ENCODE results near the gene CHPT1. TPM values are rescaled to one million over a fixed set of nuclear protein-coding genes. Genes with fewer than 3 reads are reported as not detected.

The CHPT1 gene
- total RNA-seq, 1 donor from 2014 or later = 12.7 TPM

- Mint-ChIP-seq H3K27ac (no peak overlapping the region), H3K4me3 (no peak overlapping the region), H3K36me3 (no peaks in the 10 kb centered on the region), H3K27me3 (ENCODE audit: insufficient read depth, low read depth) (peaks cover 2% of the 10 kb centered on the region), H3K9me3 (no peaks in the 10 kb centered on the region), H3K4me1 (no peaks in the 10 kb centered on the region)
- no peak overlapping the region for H2AFZ ChIP-seq (replicated peaks)
- no peak overlapping the region for H3K4me2 ChIP-seq
- TF ChIP-seq EZH2phosphoT487 (IDR thresholded peaks at IDR 0.05) (no peak), CTCF (IDR thresholded peaks at IDR 0.05) (no peak), EZH2 (IDR thresholded peaks at IDR 0.05) (no peak)
- peaks cover 3% of the 10 kb centered on the region for H4K20me1 ChIP-seq (ENCODE audit: low read depth)
- H3K27ac ChIP-seq = no peak overlapping the region
- no peak for DNase-seq (ENCODE audit: low spot score)
- H3F3A ChIP-seq (ENCODE audit: low read depth) = no peaks in the 10 kb centered on the region
- no peak overlapping the region for H3K4me3 ChIP-seq
- no peak overlapping the region for H3K9ac ChIP-seq
- no peaks in the 10 kb centered on the region for H3K9me3 ChIP-seq (ENCODE audit: low read depth)
- H3K79me2 ChIP-seq (ENCODE audit: low read depth) = no peaks in the 10 kb centered on the region
- no peaks in the 10 kb centered on the region for H3K4me1 ChIP-seq
- H3K27me3 ChIP-seq = no peaks in the 10 kb centered on the region
- H3K36me3 ChIP-seq = no peaks in the 10 kb centered on the region
Measured at GRCh38 chr12:101706403-101706802, 9.0 kb downstream of the CHPT1 start.

GRCh38 chr12:101707131-101707782, 9.8 kb downstream of the CHPT1 start:
- DNase-seq (ENCODE audit: low spot score) = no peak
- H3K9ac ChIP-seq = no peak overlapping the region
- no peak overlapping the region for H3K4me2 ChIP-seq
- H3F3A ChIP-seq (ENCODE audit: low read depth) = no peaks in the 10 kb centered on the region
- H3K79me2 ChIP-seq (ENCODE audit: low read depth) = no peaks in the 10 kb centered on the region
- Mint-ChIP-seq H3K27ac (no peak overlapping the region), H3K4me1 (peaks cover 1% of the 10 kb centered on the region), H3K4me3 (no peak overlapping the region), H3K27me3 (ENCODE audit: insufficient read depth, low read depth) (peaks cover 5% of the 10 kb centered on the region), H3K36me3 (no peaks in the 10 kb centered on the region), H3K9me3 (no peaks in the 10 kb centered on the region)
- H3K27ac ChIP-seq = no peak overlapping the region
- no peak overlapping the region for H3K4me3 ChIP-seq
- H4K20me1 ChIP-seq (ENCODE audit: low read depth) = peaks cover 1% of the 10 kb centered on the region
- no peaks in the 10 kb centered on the region for H3K9me3 ChIP-seq (ENCODE audit: low read depth)
- H2AFZ ChIP-seq (replicated peaks) = no peak overlapping the region
- H3K27me3 ChIP-seq = no peaks in the 10 kb centered on the region
- no peaks in the 10 kb centered on the region for H3K36me3 ChIP-seq
- no peak for TF ChIP-seq CTCF (IDR thresholded peaks at IDR 0.05)
- TF ChIP-seq EZH2phosphoT487 (IDR thresholded peaks at IDR 0.05) = no peak
- no peak for TF ChIP-seq EZH2 (IDR thresholded peaks at IDR 0.05)
- H3K4me1 ChIP-seq = no peaks in the 10 kb centered on the region

- no peaks in the 10 kb centered on the region for H3K36me3 Mint-ChIP-seq
- H3K4me3 ChIP-seq = no peak overlapping the region
- no peaks in the 10 kb centered on the region for H3K79me2 ChIP-seq (ENCODE audit: low read depth)
- peaks cover 19% of the 10 kb centered on the region for H3K4me1 Mint-ChIP-seq
- peaks cover 3% of the 10 kb centered on the region for H3K27me3 Mint-ChIP-seq (ENCODE audit: insufficient read depth, low read depth)
- H3K27ac Mint-ChIP-seq = no peak overlapping the region
- H3K9ac ChIP-seq = no peak overlapping the region
- no peaks in the 10 kb centered on the region for H3K4me1 ChIP-seq
- no peak overlapping the region for H3K4me2 ChIP-seq
- H3K9me3 ChIP-seq (ENCODE audit: low read depth) = no peaks in the 10 kb centered on the region
- TF ChIP-seq CTCF (IDR thresholded peaks at IDR 0.05) (no peak), EZH2phosphoT487 (IDR thresholded peaks at IDR 0.05) (no peak), EZH2 (IDR thresholded peaks at IDR 0.05) (no peak)
- H3F3A ChIP-seq (ENCODE audit: low read depth) = no peaks in the 10 kb centered on the region
- H4K20me1 ChIP-seq (ENCODE audit: low read depth) = no peaks in the 10 kb centered on the region
- no peak overlapping the region for H2AFZ ChIP-seq (replicated peaks)
- H3K27ac ChIP-seq = no peak overlapping the region
- no peaks in the 10 kb centered on the region for H3K27me3 ChIP-seq
- DNase-seq (ENCODE audit: low spot score) = no peak
- no peak overlapping the region for H3K4me3 Mint-ChIP-seq
- no peaks in the 10 kb centered on the region for H3K9me3 Mint-ChIP-seq
- H3K36me3 ChIP-seq = no peaks in the 10 kb centered on the region
Measured at GRCh38 chr12:101710288-101710687, 12.8 kb downstream of the CHPT1 start.
